Hepatocyte (in vitro differentiated cells): ENCODE data around the gene TNFAIP1. TPM values are rescaled to one million over a fixed set of nuclear protein-coding genes. Genes with fewer than 3 reads are reported as not detected.

Experiments
- DNase-seq: peaks from one replicate; pipeline ENCODE4 v3.0.0-alpha.2; 2016; ENCODE audit warnings: low spot score
- H2AFZ ChIP-seq: fragments of 200-600 bp; sonication (generic); 2 replicates; pipeline ENCODE4 v1.6.0; 2016; ENCODE audit warnings: antibody characterized with exemption, mild to moderate bottlenecking
- H3K27ac ChIP-seq: fragments of 200-600 bp; sonication (generic); 2 replicates; pipeline ENCODE4 v1.5.1; 2016; ENCODE audit warnings: mild to moderate bottlenecking
- H3K27me3 ChIP-seq: fragments of 200-600 bp; sonication (generic); 2 replicates; pipeline ENCODE4 v1.6.1; 2016
- H3K36me3 ChIP-seq: fragments of 200-600 bp; sonication (generic); replicated peaks from 2 replicates; pipeline ENCODE4 v1.5.1; 2016; ENCODE audit warnings: low read depth; ENCODE audit not compliant: insufficient read depth
- H3K4me1 ChIP-seq: fragments of 200-600 bp; sonication (generic); 2 replicates; pipeline ENCODE4 v1.5.1; 2016; ENCODE audit warnings: mild to moderate bottlenecking, moderate library complexity; ENCODE audit not compliant: insufficient read depth
- H3K4me2 ChIP-seq: fragments of 200-600 bp; sonication (generic); 2 replicates; pipeline ENCODE4 v1.6.0; 2016
- H3K4me3 ChIP-seq: fragments of 200-600 bp; sonication (generic); 2 replicates; pipeline ENCODE4 v1.5.1; 2016; ENCODE audit warnings: mild to moderate bottlenecking
- H3K79me2 ChIP-seq: fragments of 200-600 bp; sonication (generic); 2 replicates; pipeline ENCODE4 v1.6.0; 2017; ENCODE audit warnings: mild to moderate bottlenecking
- H3K9me2 ChIP-seq: fragments of 200-600 bp; sonication (generic); replicated peaks from 2 replicates; pipeline ENCODE4 v1.6.0; 2017; ENCODE audit warnings: mild to moderate bottlenecking; ENCODE audit not compliant: insufficient read depth
- H3K9me3 ChIP-seq: fragments of 200-600 bp; sonication (generic); 2 replicates; pipeline ENCODE4 v1.5.1; 2016; ENCODE audit warnings: low read depth, mild to moderate bottlenecking
- H4K20me1 ChIP-seq: fragments of 200-600 bp; sonication (generic); 2 replicates; pipeline ENCODE4 v1.6.0; 2016; ENCODE audit warnings: mild to moderate bottlenecking; ENCODE audit not compliant: insufficient read depth, poor library complexity, severe bottlenecking
- CTCF ChIP-seq: fragments of 200-600 bp; sonication (generic); IDR thresholded peaks from 2 replicates; pipeline ENCODE4 v1.5.1; 2016; ENCODE audit warnings: antibody characterized with exemption, mild to moderate bottlenecking; ENCODE audit not compliant: poor library complexity
- EZH2 ChIP-seq: fragments of 200-600 bp; sonication (generic); IDR thresholded peaks from 2 replicates; pipeline ENCODE4 v1.6.1; 2016; ENCODE audit warnings: antibody characterized with exemption, mild to moderate bottlenecking, borderline replicate concordance
- EZH2phosphoT487 ChIP-seq: fragments of 200-600 bp; sonication (generic); IDR thresholded peaks from one replicate; pipeline ENCODE4 v1.6.1; 2018; ENCODE audit warnings: antibody characterized with exemption, mild to moderate bottlenecking, low read depth, moderate library complexity; ENCODE audit not compliant: unreplicated experiment, severe bottlenecking
- WGBS: methylation state at CpG from one replicate; pipeline ENCODE4 v1.1.6; 2016; ENCODE audit warnings: low lambda C conversion rate; ENCODE audit errors: missing lambda C conversion rate; 5-methylcytosine and 5-hydroxymethylcytosine counted together
- polyA plus RNA-seq: library from polyadenylated mRNA; unstranded; fragments of >200 nt; fragmentation: Nextera tagmentation; extraction: Ambion mirVana; gene quantifications from 2 replicates; pipeline ENCODE4 v1.2.1, GENCODE V29; 2016
- total RNA-seq: library from RNA; depleted of rRNA; stranded (reverse); fragments of >200 nt; gene quantifications from 2 replicates; pipeline ENCODE4 v1.2.3, GENCODE V29; 2014

TNFAIP1 gene
- total and polyA plus RNA-seq, 2 experiments from 2014 or later: 37.6 to 39.0 TPM

- H3K79me2 ChIP-seq: no peaks in the 10 kb centered on the region
- H3K4me3 ChIP-seq: no peak overlapping the region
- no peaks in the 10 kb centered on the region for H3K27me3 ChIP-seq
- H3K4me1 ChIP-seq: no peaks in the 10 kb centered on the region
- no peak overlapping the region for H3K4me2 ChIP-seq
- no peaks in the 10 kb centered on the region for H4K20me1 ChIP-seq
- no peak overlapping the region for H3K27ac ChIP-seq
- no peak for TF ChIP-seq EZH2
- no peak for TF ChIP-seq CTCF
- TF ChIP-seq EZH2phosphoT487: no peak
- WGBS: 74% methylated on average over 3 of the region's 3 CpGs
- no peaks in the 10 kb centered on the region for H3K9me3 ChIP-seq
- H3K36me3 ChIP-seq: no peaks in the 10 kb centered on the region
- H3K9me2 ChIP-seq: no peaks in the 10 kb centered on the region
- DNase-seq: no peak
- no peak overlapping the region for H2AFZ ChIP-seq
These were observed 37.1 kb upstream of the TNFAIP1 start for GRCh38 chr17:28298449-28298848.

GRCh38 chr17:28306954-28307401 is 28.6 kb upstream of the TNFAIP1 start:
- H3K4me1 ChIP-seq: no peaks in the 10 kb centered on the region
- TF ChIP-seq EZH2 (no peak), EZH2phosphoT487 (no peak), CTCF (no peak)
- no peaks in the 10 kb centered on the region for H3K79me2 ChIP-seq
- WGBS: 92% methylated on average over 30 of the region's 38 CpGs
- no peaks in the 10 kb centered on the region for H3K9me3 ChIP-seq
- no peak overlapping the region for H3K4me2 ChIP-seq
- DNase-seq: no peak
- H3K27me3 ChIP-seq: no peaks in the 10 kb centered on the region
- no peaks in the 10 kb centered on the region for H3K9me2 ChIP-seq
- H2AFZ ChIP-seq: no peak overlapping the region
- H3K4me3 ChIP-seq: no peak overlapping the region
- H3K27ac ChIP-seq: no peak overlapping the region
- H4K20me1 ChIP-seq: no peaks in the 10 kb centered on the region
- no peaks in the 10 kb centered on the region for H3K36me3 ChIP-seq

DNA sequence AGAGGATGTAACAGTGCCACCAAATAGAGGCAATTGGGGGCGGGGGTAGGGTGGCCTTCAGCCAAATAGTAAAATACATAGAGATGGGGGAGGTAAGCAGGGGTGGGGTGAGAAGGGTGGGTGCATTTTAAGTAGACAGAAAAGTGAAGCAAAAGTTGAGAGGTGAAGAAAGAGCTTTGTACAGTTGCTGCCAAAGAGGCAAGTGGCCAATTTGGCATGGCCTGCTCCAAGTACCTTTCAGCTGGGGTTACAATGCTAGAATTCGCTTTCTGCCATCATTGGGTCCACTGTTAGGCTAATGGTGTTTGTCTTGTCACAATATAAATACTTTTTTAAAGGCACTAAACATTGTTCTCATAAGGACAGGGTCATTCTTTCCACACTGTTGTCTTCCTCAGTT is 21.7 kb upstream of the TNFAIP1 start:
- Histone ChIP-seq H3K27me3 (no peaks in the 10 kb centered on the region), H3K27ac (no peak overlapping the region), H3K9me2 (no peaks in the 10 kb centered on the region), H3K4me1 (peaks cover 9% of the 10 kb centered on the region), H2AFZ (no peak overlapping the region), H4K20me1 (no peaks in the 10 kb centered on the region), H3K4me2 (no peak overlapping the region), H3K36me3 (no peaks in the 10 kb centered on the region), H3K79me2 (no peaks in the 10 kb centered on the region), H3K4me3 (no peak overlapping the region), H3K9me3 (no peaks in the 10 kb centered on the region)
- WGBS: 96% methylated on average over 2 of the region's 2 CpGs
- TF ChIP-seq EZH2 (no peak), CTCF (no peak), EZH2phosphoT487 (no peak)
- no peak for DNase-seq
